GM19438 (cell line): Measurements from ENCODE around the gene LY86.

Source experiments
- ATAC-seq: cut with Tn5 transposase; IDR thresholded peaks from one replicate; pipeline ENCODE4 v1.9.1; 2021; ENCODE audit warnings: low read depth; ENCODE audit not compliant: unreplicated experiment

Gene LY86

GRCh38 chr6:6676910-6677441 lies 88.5 kb downstream of the LY86 start:
- ATAC-seq: no peak

DNA sequence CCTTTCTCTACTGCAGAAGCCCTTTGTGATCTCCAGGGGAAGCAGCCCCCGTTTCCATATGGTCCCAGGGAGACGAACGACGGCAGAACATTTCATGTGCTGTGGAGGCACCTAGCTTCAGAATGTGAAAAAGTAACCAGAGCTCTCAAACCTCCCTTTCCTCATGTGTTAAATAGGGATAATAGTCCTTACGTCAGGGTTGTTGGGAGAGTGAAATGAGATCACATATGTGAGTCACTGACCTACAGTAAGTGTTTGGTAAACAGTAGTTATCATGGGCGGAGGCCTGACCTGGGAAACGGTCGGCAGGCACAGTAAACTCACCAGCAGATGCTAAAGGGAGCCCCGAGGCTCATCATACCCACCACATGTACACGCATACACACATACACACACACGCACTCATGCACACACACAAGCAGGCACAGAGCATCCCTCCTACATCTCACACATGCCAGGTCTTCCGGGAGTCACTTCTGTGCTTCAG lies 89.7 kb downstream of the LY86 start:
- ATAC-seq: no peak

DNA sequence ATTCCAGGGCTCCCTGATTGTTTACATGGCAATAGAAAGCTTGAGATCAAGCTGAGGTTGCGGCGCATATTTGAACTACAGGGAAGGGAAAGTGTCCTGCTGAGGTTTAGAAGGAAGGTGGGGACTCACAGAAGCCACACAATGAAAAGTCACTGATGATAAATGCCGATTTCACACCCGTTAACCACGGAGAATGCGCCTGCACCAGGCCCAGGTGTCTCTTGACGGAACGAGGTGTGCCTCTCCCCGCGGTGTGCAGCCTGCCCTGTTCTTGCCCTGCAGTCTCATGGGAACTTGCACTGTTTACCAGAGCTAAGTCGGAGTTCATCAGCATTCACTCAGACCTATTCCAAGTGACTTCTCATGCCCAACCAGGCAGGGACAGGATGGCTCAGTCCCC lies 90.3 kb downstream of the LY86 start:
- ATAC-seq: no peak

DNA sequence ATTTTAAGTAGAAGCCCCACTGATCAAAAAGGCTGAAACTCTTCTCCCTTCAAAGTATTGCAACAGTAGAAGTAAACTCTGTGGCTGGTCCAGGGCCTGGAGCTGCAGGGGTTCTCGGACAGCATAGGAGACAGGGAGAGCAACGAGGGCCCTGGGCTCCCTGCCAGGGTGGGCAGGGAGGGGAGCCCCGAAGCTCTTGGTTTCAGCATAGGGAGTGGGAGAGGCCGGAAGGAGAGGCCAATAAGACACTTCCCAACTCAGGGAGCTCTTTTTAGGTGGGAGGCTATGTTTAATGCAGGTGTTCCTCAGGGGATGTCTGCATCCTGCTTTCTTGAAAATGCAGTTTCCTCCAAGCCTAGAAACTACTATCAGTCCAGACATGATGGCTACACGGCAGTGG lies 91.1 kb downstream of the LY86 start:
- ATAC-seq: no peak

DNA sequence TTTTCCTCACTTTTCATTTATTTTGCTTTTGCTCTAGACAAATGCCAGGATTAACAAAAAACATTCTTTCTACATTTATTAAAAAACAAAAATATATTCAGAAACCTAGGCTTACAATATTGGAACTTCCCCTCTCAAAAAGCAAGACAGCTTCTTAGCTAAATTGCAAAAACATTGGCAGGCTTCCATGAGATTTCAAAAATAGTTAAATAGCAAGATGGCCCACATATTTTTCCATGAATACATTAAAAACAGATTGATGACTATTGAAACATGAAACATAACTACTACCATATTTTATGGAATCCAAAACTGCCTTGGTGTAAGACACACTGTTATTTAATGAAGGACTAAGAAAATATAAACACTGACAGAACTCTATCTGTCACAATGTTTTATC lies 92.0 kb downstream of the LY86 start:
- ATAC-seq: no peak

DNA sequence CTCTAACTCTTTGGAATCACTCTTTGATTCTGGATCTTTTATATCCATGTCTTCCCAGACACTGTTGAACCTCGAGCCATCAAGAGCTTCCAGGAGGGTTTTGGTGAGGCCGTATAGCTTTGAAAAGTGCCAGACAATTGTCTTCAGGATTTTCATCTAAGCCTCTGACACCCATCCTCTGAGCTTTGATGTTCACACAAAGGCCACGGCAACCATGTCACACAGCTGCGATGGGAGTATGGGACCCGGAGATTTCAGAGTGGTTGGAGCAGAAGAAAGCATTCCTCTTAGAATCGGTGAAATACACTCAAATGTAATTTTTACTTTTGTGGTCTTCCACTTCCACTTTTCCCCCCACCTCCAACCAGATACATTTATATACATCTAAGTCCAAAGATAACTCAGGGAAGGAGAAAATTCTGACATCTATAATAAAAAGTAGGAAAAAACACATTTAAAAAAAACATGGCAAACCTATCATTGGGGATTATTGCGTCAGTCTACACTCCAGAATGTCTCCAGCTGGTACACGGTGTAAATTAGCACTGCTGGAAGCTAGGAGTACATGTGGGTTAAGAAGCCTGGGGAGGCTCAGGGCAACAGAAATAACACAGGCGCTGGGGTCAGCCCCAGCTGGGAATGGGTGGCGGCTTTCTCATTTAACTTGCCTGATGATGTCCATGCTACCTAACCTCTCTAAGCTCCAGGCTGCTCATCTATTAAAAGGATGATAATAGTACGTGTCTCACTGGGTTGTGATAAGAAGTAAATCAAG lies 92.7 kb downstream of the LY86 start:
- ATAC-seq: no peak

DNA sequence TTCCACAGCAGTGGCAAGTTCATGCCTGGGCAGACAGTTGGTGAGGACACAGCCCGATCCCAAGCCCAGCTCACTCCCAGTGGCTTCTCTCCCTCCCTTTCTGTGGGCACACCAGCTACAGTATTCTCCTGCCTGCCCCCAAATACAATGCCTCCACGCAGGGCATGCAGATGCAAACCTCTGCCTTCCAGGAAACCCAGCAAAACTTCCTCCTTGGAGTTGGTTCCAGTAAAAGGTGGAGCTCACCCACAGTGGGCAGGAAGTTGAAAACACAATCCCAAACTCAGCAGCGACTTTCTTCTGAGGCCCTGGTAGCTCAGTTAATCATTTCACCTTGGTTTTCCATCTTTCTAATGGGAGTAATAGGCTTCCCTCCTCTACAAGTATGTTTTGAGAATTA lies 93.7 kb downstream of the LY86 start:
- ATAC-seq: no peak

DNA sequence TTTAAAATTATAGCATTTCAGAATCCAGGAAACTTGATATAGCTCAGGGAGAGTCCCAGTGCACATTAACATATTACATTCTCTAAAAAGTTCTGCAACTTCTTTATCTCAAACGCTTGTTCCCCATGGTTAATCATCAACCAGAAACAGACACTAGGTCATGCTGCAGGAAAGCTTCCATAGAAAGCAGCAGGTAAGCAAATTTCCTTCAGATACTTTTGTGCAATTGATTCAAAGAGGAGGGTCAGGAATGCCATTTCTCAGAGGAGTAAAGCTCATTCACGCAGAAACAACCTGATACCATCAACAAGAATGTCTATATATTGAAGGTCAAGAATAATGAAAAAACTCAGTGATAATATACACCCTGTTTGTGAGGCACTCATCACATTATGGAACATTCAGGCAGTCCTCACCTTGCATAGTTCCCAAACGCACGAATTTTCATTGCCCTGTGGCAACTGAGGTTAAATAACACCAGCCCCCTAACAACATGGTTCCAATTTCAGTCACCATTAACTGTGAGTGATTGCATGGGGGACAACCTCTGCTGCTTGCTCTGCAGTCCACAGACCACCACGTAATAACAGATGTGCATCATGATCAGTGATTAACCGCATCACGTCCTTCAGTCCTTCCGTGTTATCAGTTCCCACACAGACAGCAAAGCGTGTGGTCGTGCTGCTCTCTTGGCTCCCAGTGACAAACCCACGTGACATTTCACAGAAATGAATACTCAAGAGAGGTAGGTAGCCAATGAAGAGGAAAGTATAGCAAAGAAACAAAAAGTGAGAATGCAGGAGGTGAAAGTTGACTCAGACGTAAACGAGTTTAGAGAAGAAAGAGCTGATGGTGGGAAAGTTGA lies 95.7 kb downstream of the LY86 start:
- peak; percentile 92 for ATAC-seq

- ATAC-seq: no peak
Measured at GRCh38 chr6:6685249-6686040, 96.9 kb downstream of the LY86 start.

DNA sequence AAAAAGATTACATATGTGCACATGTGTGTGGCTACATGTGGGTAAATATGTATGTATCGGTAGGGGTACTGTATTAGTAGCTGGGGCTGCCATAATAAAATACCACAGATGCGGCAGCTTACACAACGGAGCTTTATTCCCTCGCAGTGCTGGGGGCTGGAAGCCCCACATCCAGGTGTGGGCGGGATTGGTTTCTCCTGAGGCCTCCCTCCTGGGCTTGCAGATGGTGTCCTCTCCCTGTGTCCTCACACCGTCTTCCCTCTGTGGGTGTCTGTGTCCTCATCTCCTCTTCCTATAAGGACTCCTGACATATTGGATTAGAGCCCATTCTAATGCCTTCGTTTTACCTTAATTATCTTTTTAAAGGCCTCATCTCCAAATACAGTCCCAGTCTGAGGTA lies 97.7 kb downstream of the LY86 start:
- no peak for ATAC-seq

DNA sequence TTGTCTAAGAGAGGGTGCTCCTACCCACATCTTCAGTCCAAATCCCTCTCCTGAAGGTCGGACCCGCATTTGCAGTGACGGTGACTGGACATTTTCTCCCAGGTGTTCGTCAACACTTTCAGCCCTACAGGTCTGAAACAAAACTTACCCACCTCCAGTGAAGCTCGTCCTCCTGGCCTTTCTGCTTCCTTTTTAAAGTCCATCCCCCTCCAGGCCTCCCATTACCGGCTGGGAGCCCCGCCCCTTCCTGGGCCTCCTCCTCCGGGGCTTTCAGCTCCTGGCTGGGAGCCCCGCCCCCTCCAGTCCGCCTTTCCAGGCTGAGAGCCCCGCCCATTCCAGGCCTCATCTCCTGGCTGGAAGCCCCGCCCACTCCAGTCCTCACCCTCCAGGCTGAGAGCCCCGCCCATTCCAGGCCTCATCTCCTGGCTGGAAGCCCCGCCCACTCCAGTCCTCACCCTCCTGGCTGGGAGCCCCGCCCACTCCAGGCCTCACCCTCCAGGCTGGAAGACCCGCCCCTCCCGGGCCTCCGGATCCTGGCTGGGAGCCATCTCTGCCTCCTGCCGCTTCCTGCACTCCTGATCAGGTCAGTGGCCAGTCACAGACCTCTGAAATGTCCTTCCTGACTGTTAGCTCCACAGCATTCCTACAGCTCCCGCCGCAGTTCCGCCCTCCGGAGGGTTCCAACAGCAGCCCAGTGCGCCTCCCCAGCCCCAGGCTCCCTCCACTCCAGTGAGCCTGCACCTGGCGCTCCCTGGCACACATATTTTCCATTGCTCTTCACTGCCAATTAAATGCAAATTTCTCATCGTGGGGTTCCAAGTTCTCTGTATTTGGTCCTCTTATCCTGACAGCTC lies 98.5 kb downstream of the LY86 start:
- no peak for ATAC-seq

DNA sequence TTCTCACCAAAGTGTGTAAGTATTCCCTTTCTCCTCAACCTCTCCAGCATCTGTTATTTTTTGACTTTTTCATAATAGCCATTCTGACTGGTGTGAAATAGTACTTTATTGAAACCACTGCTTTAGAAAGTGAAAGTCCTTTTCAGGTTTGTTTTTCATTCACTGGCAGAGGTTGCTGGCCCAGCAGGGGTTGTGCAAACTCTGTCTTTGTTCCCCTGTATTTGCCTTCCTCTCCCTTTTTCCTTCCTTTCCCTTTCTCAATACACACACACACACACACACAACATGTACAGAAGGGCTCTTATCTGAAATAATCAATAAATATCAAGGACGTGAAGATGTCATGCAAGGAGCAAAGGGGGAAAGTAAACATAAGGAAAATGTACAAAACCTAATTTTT lies 99.8 kb downstream of the LY86 start:
- no peak for ATAC-seq

- no peak for ATAC-seq
Measured at GRCh38 chr6:6688951-6689350, 100.4 kb downstream of the LY86 start.

DNA sequence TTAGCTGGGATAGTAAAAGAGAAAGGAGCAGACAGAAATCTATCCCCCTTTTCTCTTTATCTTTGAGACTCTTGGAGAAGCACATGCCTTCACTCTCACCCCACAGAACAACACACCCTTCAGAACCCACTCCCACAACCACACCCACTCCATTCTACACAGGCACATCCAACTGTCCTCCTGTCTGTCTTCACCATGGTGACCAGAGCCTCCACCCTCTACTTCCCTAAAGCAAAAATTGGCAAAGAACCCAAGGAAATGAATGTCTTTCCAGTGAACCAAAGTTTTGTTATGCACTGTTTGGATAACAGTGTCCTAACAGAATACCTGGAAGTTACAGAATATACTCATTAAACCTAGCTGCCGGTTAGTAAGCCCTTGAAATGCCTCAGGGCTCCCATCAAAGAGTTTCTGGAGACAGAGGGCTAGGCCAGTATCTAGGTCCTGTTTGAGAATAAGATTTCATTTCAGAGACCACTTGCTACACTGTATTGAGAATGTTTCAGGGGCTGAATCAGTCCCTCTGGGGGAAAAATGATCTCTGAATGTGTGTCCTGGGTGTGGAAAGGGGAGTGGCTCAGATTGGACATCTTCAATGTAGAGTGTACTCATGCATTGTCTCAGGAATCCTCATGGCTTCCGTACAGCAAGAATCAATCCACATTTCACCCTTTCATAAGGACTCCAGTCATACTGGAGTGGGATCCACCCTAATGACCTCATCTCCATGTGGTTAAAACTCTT lies 101.1 kb downstream of the LY86 start:
- ATAC-seq: no peak

- ATAC-seq: no peak
Measured at GRCh38 chr6:6690144-6690483, 101.6 kb downstream of the LY86 start.

- no peak for ATAC-seq
Measured at GRCh38 chr6:6694368-6694780, 105.9 kb downstream of the LY86 start.

DNA sequence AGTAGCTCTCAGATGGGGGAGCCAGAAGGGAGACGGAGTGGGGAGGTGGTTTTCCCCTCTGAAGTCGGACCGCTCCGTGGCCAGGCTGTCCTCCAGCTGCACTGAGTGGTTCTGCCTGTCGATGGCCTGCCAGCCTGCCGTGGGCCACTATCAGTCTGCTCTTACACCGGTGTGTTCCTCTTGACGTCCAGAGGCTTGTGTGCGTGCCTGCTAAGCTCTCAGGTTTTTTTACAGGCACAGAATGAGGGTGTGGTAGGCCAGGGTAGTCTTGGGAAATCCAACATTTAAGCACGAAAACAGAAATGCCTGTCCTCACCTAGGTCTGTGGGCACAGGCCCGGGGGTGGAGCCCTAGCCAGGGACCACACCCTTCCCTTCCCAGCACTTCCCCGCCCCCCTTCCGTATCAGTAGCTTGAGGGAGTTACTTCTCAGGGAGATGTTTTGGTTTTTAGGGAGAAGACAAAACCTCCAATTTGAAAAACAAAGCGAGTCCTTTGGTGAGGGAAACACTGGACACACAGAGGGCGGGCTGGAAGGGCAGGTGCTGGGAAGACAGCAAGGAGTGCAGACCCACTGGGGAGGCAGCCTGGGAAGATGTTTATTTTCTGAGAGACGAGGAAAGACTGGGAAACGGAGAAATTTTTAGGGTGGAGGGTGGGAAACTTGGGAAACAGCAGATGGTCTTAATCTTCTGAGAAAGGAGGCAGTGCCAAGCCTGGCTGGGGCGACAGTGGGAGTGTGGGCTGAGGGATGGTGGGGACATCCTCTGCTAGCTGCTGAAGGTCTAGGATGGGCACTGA lies 106.5 kb downstream of the LY86 start:
- no peak for ATAC-seq

GRCh38 chr6:6695625-6696276 lies 107.2 kb downstream of the LY86 start:
- ATAC-seq: no peak
